ENCODE data around the gene HCAR3.

GRCh38 chr12:122687086-122687485, 29.5 kb downstream of the HCAR3 start:
- TF ChIP-seq RFX5 (IDR thresholded peaks at IDR 0.05; ENCODE audit: borderline replicate concordance, low read depth, low read length) (no peak), GABPA (IDR thresholded peaks at IDR 0.05; ENCODE audit: borderline replicate concordance, insufficient read depth, low read length) (no peak), KDM4A (IDR thresholded peaks at IDR 0.05; ENCODE audit: low read depth, low read length, severe bottlenecking) (no peak)
- TF ChIP-seq, protein P1, sequence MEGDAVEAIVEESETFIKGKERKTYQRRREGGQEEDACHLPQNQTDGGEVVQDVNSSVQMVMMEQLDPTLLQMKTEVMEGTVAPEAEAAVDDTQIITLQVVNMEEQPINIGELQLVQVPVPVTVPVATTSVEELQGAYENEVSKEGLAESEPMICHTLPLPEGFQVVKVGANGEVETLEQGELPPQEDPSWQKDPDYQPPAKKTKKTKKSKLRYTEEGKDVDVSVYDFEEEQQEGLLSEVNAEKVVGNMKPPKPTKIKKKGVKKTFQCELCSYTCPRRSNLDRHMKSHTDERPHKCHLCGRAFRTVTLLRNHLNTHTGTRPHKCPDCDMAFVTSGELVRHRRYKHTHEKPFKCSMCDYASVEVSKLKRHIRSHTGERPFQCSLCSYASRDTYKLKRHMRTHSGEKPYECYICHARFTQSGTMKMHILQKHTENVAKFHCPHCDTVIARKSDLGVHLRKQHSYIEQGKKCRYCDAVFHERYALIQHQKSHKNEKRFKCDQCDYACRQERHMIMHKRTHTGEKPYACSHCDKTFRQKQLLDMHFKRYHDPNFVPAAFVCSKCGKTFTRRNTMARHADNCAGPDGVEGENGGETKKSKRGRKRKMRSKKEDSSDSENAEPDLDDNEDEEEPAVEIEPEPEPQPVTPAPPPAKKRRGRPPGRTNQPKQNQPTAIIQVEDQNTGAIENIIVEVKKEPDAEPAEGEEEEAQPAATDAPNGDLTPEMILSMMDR (IDR thresholded peaks at IDR 0.05; ENCODE audit: control extremely low read depth in 1 of 3, insufficient read depth in 1 of 3, low read depth in 1 of 3, low read length in 3 of 3) = no peak

Data from H1 (cell line).